NCI-H524 (cell line): Measurements from ENCODE around the gene ST3GAL3.

Source experiments
- DNase-seq, 2 experiments: peaks; one replicate each; lab custom pipeline; 2025; lab: John Stamatoyannopoulos, UW

Gene ST3GAL3

GRCh38 chr1:43938892-43939587 is 231.7 kb downstream of the ST3GAL3 start:
- DNase-seq = no peak

- DNase-seq = no peak
Measured at GRCh38 chr1:43942411-43942810, 235.1 kb downstream of the ST3GAL3 start.

DNA sequence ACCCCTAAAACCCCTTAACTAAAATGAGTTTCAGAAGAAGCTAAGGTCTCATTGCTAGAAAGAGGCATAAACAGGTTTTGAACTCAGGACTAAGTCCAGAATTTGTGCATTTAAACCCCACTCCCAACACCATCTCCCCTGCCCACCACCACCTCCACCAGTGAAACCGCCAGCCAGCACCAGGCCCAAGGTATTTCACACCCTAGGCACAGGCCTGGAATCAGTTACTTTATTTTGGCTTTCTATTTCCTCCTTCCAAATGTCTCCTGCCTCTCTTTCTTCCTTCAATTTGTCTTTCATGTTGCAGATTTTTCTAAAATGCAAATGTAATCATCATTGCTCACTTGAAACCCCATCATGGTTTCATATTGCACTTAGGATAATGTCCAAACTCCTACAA is 237.5 kb downstream of the ST3GAL3 start:
- no peak for DNase-seq

GRCh38 chr1:43945674-43946235 is 238.4 kb downstream of the ST3GAL3 start:
- DNase-seq = no peak

DNA sequence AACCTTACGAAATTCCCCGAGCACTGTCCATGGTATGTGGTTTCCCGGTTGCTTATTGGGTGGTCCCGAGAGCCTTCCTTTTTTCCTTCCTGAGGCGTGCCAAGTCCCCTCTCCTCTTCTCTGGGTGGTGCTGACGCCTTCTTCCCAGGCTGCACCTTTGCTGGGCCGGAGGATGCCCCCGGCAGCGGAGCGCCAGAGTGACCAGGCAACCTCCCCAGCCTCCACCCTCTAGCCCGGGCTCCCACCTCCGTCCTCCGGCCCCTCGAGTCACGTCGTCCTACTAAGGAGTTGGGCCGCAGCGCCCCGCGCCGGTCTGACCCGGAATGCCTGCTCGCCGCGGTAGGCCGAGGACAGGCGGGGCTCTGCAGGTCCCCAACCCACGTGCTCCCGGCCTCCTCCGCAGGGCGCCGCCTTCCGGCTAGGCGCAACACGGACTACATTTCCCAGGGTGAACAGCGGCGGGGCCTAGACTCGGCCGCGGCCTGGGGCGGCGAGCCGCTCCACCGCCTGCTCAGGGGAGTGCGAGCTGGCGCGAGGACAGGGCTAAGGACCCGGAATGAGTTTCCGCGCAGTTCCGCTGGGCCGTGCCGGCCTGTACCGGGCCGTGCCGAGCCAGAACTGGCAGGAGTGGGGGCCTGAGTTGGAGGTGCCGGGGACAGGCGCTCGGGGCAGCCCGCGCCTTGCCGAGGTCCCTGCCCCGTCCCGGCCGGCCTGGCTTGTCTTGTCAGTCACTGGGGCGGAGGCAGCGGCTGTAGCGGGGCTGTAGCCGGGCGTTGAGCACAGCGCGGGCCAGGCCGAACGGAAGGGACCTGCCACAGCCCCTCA is 239.1 kb downstream of the ST3GAL3 start, which contains the start of gene IPO13:
IPO13 (plus strand) TSS at position 715 of the 825 bp plus-strand sequence. CDS start 651 bp downstream, outside the sequence.
- peak; percentile 93 to 95 for DNase-seq

GRCh38 chr1:43947061-43947873 is 239.9 kb downstream of the ST3GAL3 start:
- DNase-seq = no peak

GRCh38 chr1:43947874-43948437 is 240.6 kb downstream of the ST3GAL3 start:
- DNase-seq = peak in 1 of 2 experiments; percentile 24

DNA sequence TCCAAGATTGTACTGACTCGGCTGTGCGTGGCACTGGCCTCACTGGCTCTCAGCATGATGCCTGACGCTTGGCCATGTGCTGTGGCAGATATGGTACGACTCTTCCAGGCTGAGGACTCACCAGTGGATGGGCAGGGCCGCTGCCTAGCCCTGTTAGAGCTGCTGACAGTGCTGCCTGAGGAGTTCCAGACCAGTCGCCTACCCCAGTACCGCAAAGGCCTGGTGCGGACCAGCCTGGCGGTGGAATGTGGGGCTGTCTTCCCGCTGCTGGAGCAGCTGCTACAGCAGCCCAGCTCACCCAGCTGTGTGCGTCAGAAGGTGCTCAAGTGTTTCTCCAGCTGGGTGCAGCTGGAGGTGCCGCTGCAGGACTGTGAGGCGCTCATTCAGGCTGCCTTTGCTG is 242.3 kb downstream of the ST3GAL3 start:
- peak; percentile 7 to 70 for DNase-seq

- peak in 1 of 2 experiments; percentile 29 for DNase-seq
Measured at GRCh38 chr1:43951021-43951985, 244.0 kb downstream of the ST3GAL3 start.

- peak; percentile 95 to 99 for DNase-seq
Measured at GRCh38 chr1:43952731-43953346, 245.5 kb downstream of the ST3GAL3 start.

- no peak for DNase-seq
Measured at GRCh38 chr1:43953361-43953760, 246.0 kb downstream of the ST3GAL3 start.

DNA sequence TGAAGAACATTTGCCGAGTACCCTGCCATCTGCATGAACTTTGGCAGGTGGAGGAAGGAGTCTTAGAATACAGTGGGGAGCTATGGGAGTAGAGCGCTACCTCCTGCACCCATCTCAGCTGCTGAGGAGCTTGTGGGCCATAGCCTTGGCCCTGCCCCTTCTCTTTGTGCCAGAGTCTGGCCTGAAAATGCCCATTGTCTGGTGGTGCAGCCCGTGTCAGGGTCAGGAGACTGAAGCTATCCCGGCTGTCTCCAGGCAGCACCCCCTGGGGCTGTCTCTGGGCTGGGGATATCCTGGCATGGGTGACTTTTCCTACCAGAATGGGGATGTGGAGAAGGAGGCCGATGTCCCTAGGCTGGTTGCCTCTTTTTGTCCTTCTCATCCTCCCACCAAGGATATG is 246.7 kb downstream of the ST3GAL3 start:
- DNase-seq = no peak

- no peak for DNase-seq
Measured at GRCh38 chr1:43956234-43956633, 248.9 kb downstream of the ST3GAL3 start.

DNA sequence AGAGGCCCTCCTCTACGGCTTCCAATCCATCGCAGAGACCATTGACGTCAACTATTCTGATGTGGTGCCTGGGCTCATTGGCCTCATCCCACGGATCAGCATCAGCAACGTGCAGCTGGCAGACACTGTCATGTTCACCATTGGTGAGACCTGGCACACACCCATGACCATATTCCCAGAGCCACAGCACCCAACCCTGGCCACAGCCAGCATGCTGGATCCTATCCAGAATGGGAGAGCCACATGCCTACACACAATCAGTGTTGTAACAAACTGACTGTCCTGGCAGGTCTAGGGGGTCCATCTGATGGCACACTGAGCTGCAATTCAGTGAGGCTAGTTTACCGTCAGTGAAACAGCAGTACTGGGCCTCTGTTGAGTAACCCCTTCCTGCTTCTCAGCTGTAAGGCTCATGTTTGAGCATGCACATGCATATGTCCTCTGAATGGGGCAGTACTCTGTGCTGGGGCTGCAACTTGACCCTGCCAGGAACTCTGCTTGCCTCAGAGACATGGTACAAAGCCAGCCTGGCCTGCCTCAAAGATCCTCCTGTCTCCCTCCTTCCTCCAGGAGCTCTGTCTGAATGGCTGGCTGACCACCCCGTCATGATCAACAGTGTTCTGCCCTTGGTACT is 250.2 kb downstream of the ST3GAL3 start:
- DNase-seq = no peak

DNA sequence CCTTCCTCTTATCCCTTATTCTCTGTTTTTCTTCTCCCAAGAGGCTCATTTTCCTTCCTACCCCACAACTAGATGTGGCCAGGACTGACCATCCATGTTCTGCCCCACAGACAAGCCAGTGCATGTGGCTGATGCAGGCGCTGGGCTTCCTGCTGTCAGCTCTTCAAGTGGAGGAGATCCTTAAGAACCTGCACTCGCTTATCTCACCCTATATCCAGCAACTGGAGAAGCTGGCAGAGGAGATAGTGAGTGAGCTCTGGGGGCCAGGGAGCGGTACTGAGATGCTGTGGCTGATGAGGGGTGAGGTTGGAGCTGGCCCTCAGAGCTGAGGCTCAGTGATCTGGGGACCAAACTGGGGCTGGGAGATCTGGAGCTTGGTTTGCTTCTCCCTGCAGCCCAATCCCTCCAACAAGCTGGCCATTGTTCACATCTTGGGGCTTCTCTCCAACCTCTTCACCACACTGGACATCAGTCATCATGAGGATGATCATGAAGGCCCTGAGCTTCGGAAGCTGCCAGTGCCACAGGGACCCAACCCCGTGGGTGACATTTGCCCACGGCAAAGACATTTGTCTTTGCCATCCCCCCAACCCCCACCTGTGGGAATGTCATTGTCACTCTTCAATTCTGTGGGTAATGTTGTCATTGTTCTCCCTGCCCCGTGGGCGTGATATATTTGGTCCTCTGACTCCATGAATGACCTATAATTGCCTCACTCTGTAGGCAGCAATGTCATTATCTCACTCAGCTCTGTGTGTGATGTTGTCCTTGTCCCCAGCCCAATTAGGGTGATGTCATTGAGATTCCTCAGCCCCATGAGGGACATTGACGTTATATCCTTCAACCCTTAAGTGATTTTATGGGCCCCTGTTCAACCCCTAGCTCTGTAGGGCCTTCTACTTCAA is 251.3 kb downstream of the ST3GAL3 start:
- no peak for DNase-seq

- DNase-seq = no peak
Measured at GRCh38 chr1:43960798-43961197, 253.5 kb downstream of the ST3GAL3 start.

- DNase-seq = no peak
Measured at GRCh38 chr1:43961692-43962091, 254.4 kb downstream of the ST3GAL3 start.

DNA sequence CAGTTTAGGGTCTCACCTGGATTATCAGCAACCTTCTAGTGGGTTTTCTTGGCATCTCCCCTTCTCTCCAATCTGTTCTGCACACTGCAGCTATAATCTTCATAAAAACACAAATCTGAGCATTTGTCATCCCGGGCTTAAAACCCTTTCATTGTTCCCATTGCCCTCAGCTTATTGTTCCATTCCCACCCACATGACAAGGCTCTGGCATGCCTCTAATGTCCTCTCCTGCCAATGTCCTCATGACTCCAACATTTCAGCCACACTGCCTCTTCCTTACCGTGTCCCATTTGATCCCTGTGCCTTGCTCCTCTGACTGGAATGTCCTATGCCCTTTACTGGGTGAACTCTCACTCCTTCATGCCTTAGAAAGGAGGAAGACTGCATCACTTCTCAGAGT is 255.0 kb downstream of the ST3GAL3 start:
- DNase-seq = no peak
